GM19351 (cell line): ENCODE results near the gene ISOC2.
"Not testable (repeated sequence)": the region's sequence is repeated elsewhere in the genome, so short reads cannot be mapped to it uniquely, and the experiment has no call there.

Experiments used
- ATAC-seq: cut with Tn5 transposase; IDR thresholded peaks from one replicate; pipeline ENCODE4 v1.9.1; 2021; ENCODE audit warnings: mild to moderate bottlenecking, moderate library complexity; ENCODE audit not compliant: unreplicated experiment

Gene ISOC2

GRCh38 chr19:55460670-55461258 is 678 bp downstream of the ISOC2 start:
- no peak for ATAC-seq

DNA sequence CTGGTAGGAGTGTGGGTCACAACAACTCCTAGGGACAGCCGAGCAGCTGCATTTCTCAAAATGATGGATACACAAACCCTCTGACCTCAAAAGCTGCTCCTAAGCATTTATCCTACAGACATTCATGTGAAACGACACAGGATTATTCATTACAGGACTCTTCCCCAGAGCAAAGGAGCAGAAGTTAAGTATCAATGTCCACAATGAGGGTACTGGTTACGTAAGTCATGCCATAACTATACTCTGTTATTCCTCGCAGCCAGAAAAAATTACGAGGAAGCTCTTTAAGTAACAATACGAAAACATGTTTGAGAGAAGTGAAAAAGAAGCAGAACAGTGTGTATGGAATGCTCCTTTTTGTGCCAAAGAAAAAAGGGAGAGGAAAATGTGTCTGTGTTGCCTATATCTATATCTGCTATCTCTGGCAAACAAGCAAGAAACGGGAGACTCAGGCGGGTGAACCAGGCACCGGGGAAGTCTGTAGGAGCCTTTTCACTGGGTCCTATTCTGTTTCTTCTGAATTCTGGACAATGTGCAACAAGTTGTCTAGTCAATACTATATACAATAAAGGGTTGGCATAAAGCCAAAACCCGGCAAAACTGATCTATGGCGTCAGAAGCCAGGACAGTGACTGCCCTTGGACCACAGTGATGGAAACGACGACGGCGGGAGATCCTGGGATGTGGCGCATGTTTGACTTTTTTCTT is 1.3 kb downstream of the ISOC2 start:
- no peak for ATAC-seq

GRCh38 chr19:55459551-55459949 is 1.9 kb downstream of the ISOC2 start:
- ATAC-seq = no peak

GRCh38 chr19:55457683-55458457 is 3.6 kb downstream of the ISOC2 start:
- ATAC-seq = no peak

DNA sequence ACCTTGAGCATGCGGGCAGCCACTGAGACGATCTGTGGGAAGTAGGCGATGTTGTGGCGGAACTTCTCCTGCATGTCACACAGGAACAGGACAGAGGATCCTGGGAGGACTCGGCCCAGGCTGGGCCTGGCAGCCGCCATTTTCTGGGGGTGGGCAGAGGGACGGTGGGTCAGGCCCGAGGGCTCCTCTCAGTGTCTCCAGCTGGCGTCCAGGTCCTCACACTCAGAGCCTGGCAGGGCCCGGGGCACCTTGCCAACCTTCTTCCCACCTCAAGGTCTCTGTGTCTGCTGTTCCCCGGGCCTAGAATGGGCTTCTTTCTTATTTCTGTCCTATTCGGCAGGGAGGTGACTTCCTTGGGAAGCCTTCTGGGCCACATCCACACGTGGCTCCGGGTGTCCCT is 5.1 kb downstream of the ISOC2 start:
- ATAC-seq = no peak

DNA sequence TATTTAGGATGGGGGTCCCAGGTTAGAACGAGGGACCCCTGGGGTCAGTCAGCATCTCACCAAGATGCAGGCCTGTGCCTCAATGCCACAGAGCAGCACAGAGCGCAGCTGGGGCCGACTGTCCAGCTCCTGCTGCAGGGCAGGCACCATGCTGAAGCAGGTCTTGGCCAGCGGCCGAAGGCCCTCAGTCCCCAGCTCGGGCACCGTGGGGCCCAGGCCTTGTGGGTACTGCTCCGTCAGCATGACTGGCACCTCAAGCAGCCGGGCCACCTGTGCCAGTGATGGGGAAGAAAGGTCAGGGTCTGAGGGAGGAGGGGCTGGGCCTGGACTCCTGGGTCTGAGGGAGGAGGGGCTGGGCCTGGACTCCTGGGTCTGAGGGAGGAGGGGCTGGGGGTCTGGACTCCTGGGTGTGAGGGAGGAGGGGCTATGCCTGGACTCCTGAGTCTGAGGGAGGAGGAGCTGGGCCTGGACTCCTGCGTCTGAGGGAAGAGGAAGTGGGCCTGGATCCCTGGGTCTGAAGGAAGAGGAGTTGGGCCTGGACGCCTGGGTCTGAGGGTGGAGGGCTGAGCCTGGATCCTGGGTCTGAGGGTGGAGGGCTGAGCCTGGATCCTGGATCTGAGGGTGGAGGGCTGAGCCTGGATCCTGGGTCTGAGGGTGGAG is 5.7 kb downstream of the ISOC2 start:
- no peak for ATAC-seq

- ATAC-seq = no peak
Measured at GRCh38 chr19:55454787-55455243, 6.6 kb downstream of the ISOC2 start.

- no peak for ATAC-seq
Measured at GRCh38 chr19:55453511-55454260, 7.8 kb downstream of the ISOC2 start.

DNA sequence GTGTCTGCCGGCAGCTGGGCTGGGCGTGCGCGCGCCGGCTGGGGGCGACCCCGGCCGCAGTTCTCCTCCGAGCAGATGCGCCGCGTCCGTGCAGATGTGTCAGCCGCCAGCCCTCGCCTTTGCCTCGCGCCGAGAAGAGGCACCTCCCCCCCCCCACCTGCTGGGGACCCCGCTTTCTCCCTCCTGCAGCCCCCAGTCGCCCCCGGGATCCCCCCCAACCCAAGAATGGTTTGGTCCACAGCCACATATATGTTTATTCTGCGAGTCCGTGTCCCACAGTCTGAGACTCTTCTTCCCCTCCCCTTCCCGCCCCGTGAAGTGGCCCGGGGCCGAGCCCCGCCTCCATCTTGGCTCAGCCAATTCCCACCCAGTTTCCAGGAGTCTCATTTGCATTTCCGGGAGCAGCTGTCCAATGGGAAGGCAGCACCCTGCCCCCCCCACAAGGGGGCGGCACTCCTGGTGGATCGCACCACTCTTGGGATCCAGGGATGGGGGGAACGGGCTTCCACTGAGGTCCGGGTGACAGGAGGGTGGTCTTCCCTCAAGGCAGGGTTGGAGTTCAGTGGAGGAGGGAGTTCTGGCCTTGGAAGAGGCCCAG is 8.6 kb downstream of the ISOC2 start:
- no peak for ATAC-seq

- no peak for ATAC-seq
Measured at GRCh38 chr19:55451965-55452748, 9.3 kb downstream of the ISOC2 start.

DNA sequence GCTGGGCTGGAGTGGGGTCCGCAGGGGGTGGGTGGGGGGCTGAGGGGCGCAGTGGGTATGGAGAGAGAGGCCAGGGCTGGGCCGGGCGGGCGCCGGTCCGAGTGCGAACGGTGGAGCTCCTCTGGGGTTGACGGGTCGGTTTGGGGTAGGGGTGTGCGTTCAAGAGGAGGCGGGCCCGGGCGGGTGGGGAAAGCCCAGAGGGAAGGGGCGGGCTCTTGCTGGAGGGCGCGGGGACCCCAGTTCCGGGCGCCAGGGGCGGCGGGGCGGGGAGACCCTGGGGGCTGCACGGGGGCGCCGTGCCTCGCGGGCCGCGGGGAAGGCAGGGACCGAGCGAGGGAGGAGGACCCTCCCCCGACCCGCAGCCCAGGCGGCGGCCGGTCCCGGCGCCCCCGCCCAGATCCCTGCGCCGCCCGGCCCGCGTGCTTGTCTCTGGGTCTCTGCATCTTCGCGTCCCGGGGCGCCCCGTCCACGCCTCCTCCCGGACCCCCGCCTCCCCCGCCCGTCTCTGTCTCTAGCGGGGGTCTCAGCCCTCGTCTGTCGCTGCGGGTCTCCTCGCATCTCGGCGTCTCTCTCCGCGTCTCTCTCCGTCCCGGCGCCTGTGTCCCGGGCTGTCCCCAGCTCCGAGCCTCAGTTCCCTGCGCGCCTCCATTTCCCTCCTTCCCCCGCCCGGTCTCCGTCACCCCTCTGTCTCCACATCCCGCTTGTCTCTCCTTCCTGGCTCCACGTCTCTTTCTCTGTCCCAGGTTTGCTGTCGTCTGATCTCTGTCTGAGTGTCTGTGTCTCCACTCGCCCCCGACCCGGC is 10.1 kb downstream of the ISOC2 start:
- no peak for ATAC-seq

DNA sequence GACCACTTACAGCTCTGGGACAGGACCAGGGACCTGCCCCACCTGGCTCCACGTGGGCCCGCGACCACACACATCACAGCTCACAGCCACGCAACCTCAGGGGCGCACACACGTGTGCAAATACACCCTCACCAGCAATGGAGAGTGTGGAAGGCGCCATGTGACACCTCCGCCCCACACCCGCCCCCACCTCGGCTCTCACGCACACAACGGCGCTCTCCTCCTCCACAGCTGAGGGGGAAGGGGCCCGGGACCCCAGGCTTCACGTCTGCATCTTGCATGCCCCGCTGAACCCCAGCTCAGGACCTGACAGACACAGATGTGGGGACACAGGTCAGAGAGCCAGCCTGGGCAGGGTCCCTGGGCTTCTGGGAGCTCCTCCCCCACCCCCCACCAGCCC is 12.0 kb downstream of the ISOC2 start:
- ATAC-seq = no peak

GRCh38 chr19:55448175-55448490 is 13.3 kb downstream of the ISOC2 start:
- ATAC-seq = not testable (repeated sequence)

DNA sequence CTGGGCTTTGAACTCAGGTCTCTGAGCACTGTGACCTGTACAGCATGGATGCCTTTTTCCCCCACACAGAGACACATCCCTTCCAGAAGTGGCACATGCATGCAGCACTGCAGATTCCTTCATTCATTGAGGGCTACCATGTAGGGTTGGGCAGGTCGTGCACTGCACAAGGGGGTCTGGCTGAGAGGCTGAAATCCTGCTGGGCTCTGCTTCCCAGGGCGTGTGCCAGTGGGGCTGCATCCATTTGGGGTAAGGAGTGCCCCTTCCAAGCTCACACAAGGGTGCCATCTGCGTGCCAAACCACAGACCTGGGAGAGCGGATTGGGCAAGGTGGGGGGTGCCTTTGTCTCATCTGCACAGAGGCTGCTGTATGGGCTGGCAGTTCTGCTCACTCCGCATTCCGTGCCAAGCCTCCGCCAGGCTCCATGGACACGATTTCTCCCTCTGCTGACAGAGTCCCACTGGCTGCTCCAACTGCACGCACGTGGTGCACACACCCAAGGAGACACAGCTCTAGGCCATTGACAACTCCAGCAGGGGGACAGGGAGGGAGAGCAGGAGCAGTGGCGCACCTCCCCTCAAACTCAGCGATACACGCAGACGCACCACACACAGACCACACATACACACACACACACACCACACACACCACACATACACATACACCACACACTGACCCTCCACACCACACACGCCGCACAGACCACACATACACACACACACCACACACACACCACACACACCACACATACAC is 13.8 kb downstream of the ISOC2 start:
- no peak for ATAC-seq

DNA sequence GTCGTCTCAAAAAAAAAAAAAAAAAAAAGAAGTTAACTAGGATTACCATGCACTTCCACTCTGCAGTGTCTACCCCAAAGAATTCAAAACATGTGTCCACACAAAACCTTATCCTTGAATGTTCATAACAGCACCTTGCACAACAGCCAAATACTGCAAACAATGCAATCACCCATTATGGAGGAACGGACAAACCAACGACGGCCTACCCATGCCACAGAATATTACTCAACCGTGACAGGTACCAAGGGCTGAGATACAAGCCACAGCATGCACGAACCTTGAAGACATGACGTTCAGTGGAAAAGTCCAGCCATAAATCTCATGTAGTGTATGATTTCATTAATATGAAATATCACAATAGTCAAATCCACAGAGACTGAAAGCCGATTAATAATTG is 15.4 kb downstream of the ISOC2 start:
- no peak for ATAC-seq

DNA sequence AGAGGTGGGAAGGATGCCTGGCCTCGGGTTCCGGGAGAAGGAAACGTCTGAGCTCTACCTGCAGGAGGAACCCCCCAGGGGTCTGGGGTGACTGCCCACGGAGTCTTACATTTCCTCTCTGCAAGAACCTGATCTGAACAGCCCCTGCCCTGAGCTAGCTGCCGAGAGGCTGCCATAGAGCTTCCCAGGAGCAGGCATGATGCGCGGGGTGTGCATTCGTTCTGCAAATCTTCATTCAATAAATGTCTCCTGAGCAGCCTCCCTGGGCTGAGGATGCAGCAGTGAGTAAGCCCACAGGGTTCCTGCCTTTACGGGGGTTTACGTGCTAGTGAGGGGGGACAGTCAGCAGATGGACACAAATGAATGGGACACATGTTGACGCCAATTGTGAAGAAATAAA is 16.8 kb downstream of the ISOC2 start:
- no peak for ATAC-seq

GRCh38 chr19:55443824-55444480 is 17.5 kb downstream of the ISOC2 start:
- ATAC-seq = no peak
